IPS DF 19.7 (cell line): Measurements from ENCODE around the gene KLHL15.
"Not testable (repeated sequence)": the region's sequence is repeated elsewhere in the genome, so short reads cannot be mapped to it uniquely, and the experiment has no call there.

Experiments used
- DNase-seq: peaks from one replicate; pipeline ENCODE4 v3.0.0-alpha.2; 2013; ENCODE audit warnings: low read depth, low spot score

The KLHL15 gene

DNA sequence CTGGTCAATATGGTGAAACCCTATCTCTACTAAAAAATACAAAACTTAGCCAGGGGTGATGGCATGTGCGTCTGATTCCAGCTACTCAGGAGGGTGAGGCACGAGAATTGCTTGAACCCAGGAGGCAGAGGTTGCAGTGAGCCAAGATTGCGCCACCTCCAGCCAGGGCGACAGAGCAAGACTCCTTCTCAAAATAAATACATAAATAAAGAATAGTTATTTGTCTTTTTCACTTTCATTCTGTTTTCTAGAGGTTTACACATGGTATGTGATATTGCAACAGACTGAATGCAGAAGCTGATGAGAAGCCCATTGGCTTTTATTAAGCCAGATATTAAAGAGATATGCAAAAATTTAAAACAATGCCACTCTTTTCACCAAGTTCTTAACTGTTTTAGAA is 8.2 kb downstream of the KLHL15 start:
- no peak for DNase-seq

DNA sequence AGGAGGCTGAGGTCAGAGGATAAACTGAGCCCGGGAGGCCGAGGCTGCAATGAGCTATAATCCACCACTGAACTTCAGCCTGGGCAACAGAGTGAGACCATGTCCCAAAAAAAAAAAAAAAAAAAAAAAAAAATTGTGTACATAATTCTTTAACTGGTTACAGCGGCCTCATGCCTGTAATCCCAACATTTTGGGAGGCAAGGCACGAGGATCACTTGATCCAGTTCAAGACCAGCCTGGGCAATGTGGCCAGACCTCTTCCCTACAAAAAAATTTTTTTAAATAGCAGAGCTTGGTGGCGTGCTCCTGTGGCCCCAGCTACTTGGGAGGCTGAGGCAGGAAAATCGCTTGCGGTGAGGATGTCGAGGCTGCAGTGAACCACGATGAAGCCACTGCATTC is 9.3 kb downstream of the KLHL15 start:
- no peak for DNase-seq

DNA sequence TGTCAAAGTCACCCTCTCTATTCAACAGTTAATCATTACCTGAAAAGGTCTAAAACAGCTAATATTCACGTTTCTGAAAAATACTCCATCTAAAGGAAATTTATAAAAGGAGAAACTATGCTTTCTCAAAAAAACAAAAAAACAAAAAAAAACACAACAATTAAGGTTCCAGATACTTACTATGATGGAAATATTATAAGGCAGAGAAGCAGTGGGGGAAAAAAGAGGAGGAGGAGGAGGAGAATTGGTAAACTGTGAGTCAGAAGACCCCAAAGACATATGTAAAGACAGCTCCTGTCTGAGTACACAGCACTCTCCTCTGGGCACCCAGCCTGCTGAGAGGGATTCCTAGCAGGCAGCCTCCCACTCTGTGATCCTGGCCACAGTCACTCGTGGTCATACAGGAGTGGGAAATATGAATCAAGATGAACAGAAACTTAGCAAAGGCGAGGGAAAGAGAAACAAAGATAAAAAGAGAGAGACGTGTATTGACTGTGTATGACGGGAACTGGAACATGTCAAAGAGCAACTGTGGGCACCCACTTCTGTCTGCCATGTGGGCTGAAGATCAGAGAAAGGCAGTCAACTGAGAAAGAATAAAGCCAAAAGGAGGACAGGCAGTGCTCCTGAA is 12.5 kb downstream of the KLHL15 start:
- DNase-seq: no peak

DNA sequence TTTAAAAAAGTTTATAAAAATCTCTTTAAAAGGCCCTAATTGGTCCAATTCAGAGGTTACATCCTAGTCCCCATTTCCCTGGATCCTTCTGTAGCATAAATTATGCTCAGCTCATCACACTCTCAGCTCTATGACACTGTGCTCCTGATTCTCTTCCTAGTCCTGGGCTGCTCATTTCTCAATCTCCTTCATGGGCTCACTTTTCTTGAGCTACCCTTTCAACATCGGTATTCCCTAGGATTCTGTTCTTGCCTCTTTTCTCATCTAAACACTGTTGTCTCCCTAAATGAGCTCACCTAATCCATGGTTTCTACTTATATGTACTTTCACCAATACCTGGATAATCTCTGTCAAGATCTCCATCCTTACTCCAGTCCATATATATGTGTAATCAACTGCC is 14.7 kb downstream of the KLHL15 start:
- DNase-seq: no peak

DNA sequence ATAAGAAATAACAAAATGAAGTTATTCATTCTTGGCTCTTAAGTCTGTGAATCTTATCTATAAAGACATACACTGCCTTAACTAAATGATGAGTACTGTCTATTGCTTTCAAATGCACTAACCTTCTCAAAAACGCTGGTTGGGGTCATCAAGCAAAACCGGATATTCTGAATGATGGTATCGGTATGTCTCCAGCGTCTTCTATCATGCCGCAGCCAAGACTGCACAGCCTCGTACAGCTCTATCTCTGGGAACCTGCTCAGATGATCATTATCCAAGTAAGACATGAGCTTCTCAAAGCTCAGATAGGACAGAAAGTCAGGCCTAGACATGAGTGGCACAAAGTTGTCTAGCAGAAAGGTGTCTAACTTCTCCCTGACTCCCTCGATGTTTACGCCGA is 21.1 kb downstream of the KLHL15 start:
- no peak for DNase-seq

DNA sequence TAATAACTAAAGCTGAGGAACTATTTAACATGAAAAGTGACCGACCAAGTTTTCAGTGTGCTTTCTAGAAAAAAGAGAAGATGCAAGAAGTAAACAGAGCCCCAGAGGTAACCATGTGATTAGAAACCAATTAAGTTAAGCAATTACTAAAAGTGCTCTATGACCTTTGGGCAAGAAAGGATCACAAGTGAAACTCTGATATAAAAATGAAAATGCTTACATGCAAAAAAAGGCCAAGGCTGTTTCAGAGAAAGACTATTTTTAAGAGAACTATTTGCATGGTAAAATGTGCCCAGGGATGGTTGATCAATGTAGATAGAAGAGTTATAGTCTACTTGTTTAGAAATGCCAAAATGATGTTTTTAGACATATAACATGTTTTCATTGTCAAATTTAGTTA is 22.0 kb downstream of the KLHL15 start:
- DNase-seq: no peak

DNA sequence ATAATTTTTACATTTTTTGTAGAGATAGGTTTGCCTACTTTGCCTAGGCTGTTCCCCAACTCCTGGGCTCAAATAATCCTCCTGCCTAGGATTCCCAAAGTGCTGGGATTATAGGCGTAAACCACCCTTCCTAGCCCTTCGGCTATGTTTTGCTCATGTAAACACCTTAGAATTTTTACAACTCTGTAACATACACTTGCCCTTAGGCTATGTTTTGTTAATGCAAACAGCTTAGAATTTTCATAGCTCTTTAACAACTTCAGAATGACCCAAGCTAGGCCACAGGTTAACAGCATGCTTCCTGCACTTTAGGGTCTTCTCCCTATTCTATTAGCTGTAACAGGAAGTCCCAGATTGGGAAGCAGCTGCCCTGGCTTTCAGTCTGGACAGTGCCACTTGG is 24.2 kb downstream of the KLHL15 start:
- no peak for DNase-seq

DNA sequence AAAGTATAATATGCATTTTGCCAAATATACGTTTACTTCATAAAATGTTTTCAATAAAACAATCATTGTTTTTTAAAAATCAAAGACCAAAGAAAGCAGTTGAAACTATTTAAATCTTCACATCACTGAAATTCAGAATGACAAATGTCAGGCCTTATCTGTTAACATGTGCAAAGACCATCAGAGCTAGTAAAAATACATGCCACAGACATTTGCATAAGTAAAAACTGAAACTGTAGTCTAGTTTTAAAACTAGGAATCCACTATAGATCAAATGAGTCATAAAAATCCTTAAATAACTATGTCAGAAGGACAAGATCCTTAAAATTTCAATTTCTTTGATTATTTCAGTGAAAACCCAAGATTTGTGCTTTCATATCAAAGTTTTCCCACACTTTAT is 24.8 kb downstream of the KLHL15 start:
- DNase-seq: no peak

DNA sequence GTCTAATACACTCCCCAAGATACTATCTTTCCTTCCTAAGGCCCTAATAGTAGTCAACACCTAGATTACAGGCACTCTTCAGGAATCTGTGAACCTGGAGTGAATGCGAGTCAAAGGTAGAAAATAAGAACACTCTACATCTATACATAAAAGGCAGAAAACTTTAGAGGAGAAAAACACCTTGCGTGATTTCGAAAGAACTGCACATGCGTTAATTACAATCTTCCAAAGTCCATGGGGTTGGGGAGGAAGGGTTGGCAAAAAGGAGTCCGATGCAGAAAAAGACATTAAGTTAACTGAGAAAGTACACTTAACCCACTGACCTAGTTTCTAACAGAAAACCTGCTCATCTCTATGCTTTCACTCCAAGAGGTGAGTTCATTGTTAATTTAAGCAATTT is 27.3 kb downstream of the KLHL15 start:
- DNase-seq: no peak

DNA sequence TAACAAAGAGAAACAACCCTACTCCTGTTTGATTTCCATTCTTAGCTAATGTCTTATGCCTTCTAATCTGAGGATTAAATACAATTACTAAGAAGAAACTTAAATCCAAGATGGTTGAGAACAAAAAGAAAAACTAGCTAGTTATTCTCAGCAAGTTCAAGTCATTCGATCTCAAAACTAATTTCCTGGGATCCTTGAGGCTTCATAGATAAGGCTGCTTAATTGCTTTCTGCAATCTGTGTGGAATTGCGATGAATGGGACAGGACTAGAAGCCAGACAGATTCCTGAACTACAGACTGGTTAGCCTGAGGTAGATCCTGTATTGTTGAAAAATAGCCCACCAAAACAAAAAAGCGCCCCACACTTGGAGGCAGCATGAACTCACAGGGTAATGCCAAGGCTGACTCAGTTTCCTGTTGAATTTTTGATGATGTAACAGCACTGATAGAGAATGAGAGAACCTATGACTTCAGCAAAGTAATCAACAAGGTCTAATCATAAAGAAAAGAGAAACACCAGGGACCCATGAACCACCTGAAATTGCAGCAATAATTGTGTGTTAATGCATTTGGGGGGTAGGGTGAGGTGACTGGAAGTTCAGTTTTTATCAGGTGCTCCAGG is 33.9 kb downstream of the KLHL15 start:
- DNase-seq: no peak

DNA sequence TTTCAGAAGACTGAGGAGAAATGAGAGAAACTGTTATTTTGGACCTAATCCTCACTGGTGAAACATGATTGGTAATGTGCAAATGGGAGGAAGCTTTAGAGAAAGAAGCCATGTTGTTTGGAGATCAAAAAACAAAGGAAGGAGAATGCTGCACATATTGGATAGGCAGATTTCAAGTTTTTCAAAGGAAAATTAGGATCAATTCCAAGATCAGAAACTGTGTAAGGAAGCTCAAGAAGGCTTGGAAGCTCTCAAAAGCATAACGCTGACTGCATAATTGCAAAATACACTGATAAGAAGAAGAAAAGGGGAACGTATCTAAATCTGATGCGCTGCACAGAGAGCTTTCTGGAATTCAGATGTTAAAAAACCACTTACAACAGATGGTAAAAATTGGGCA is 34.6 kb downstream of the KLHL15 start:
- no peak for DNase-seq

DNA sequence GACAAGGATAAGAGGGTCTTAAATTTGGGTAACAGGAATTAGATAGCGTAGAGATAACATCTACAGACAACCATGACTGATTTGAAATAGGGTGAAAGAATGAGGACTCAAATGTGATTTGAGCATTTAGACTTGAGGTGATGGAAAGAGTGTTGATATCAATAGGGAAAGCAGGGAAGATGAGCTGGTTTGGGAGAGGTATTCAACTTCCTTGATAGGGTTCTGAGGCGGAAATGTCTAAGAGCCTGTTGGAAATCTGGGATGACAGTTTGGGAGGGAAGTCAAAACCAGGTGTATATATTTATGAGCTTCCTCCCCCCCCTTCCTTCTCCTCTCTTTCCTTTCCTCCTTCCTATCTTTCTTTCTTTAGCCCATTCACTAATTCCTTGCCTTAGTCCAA is 36.5 kb downstream of the KLHL15 start:
- DNase-seq: no peak

DNA sequence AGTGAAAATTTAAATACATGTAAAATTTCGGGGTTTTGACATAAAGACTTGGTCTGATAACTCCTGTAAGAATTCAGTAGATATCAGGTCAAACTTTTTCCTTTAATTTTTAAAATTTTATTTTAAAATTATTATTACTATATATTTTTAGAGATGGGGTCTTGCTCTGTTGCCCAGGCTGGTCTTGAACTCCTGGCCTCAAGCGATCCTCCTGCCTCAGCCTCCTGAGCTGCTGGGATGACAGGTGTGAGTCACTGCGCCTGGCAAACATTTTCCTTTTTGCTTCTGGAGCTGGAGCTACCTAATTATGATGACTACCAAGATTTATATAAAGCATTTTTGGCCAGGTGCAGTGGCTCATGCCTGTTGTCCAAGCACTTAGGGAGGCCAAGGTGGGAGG is 37.3 kb downstream of the KLHL15 start:
- no peak for DNase-seq

DNA sequence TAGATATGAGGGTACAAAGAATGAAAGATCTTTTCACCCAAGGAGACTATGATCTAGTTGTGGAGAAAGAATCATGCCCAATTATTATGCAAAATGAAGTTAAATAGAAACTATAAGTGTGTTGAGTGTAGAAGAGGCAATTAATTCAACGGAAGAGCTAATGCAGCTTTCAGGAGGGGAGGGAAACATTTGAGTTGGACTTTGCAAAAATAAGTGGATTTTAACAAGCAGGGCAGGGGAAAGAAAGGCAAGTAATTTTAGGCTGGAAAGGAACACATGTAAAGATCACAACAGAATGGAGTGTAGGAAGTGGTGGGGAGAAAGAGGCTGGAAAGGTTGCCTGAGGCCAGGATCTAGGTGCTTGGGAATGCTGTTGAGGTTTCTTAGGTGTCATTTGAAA is 44.1 kb downstream of the KLHL15 start:
- DNase-seq: no peak

DNA sequence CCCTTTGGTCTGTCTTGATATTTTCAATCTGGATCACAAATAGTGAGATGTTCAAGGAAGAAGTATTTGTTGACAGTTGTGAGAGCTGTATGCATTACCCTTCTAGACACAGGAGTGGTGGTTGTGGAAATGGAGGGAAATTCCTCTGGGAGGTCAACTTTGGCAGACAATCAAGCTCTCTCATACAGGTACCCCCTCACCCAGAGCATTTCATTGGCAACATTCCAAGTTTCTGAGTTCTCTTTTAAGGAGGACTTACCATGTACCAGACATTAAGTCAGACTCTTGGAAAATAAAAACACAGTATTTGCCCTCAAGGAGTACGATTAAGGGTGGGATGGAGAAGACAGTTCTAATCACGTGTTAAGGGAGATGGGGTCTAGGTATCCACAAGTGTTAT is 45.3 kb downstream of the KLHL15 start:
- no peak for DNase-seq

DNA sequence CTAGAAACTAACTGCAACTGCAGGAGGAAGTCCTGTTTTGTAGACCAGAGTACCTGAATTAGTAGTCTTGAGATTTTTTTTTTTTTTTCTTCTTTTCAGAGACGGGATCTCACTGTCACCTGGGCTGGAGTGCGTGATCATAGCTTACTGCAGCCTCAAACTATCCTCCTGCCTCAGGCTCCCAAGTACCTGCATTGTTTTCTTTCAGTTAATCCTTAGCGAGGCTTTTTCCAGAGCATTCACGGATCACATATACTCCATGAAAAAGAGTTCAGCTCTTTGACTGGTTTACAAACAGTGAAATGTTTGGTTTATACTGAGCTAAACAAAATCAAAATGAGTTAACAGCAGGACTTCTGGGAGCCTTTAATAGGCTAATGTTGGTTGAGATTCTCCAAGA is 45.8 kb downstream of the KLHL15 start:
- no peak for DNase-seq

DNA sequence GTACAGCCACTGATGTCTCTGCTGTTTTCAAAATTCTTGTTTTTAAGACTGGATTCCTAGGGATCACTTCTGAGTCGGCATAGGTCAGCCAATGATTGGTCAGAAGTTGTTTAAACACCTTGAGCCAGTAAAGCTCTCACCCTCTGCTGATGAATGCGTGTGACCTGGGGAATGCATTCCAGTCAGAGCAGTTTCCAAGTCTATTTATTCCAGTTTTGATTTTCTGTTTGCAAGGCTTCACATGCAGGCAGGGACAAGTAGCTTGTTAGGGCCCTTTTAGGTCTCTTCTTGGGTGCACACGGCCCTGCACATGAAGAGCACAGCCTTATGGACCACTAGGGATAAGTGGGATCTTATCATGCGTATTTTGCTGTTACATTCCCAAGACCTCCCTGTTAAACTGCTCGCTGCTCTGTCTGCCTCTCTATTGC is 47.0 kb downstream of the KLHL15 start:
- DNase-seq: no peak

DNA sequence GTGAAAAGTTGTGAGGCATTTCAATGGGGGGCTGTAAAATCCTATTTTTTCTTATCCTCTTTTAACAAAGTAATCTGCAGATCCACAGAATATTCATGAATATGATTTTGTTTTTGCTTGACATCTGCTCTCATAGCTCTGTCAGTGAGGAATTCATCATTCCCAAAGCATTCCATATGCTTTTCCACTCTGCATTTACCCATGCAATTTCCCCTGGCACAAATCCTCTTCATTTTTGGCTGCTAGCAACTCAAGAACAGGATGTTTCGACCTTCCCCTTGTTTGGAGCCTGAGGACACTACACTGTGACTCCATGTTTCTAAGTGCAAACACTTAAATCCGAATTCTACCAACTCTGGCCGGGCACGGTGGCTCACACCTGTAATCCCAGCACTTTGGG is 48.5 kb downstream of the KLHL15 start:
- DNase-seq: no peak

DNA sequence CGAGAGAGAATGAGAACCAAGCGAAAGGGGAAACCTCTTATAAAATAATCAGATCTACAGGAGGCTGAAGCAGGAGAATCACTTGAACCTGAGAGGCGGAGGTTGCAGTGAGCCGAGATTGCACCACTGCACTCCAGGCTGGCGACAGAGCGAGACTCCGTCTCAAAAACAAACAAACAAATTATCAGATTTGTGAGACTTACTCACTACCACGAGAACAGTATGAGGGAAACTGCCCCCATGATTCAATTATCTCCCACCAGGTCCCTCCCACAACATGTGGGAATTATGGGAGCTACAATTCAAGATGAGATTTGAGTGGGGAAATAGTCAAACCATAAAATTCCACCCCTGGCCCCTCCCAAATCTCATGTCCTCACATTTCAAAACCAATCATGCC is 61.4 kb downstream of the KLHL15 start:
- DNase-seq: not testable (repeated sequence)

DNA sequence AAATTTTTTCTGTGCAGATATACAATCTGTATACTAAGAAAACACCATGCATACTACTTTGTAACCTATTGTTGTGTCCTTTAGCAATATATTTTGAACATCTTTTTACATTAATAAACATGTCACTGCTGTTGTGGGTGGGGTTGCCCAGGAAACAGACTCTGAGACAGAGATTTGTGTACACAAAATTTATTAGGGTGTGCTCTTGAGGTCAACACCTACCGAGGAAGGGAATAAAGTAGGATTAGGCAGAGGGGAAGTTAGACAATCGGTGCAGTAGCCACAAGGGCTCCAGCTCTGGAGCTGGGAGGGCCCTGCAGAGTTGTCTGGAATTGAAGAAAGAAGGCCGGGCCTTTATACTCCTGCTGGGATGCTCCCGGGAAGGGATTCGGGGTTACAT is 62.8 kb downstream of the KLHL15 start:
- DNase-seq: no peak

DNA sequence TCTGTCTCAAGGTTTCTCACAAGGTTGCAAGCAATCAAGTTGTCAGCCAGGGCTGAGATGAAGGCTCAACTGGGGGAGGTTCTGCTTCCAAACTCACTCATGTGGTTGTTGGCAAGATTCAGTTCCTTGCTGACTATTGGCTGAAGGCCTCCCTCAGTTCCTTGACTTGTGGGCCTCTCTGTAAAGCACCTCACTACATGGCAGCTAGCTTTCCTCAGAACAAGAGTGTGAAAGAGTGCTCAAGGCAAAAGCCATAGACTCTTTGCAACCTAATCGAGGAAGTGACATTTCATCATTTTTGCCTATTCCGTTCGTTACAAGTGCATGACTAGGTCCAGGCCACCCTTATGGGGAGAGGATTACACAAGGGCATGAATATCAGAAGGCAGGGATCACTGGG is 67.2 kb downstream of the KLHL15 start:
- no peak for DNase-seq

DNA sequence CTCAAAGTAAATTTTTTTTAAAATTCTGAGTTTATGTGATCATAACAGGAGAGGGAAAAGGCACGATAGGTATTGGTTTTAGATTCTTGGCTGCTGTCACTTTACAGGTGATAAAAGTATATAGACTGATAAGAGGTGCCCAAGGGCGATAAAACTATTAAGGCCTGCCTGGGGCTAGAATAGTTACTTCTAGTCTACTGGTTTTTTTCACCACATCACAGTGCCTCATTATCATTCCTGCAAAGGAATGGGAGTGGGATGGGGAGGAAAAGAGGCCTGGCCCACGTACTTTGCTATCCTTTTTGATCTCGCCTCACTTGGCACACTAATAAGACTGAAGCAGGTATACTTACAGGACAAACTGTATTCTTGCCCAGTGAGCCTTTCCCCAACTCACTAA is 72.6 kb downstream of the KLHL15 start:
- DNase-seq: no peak

DNA sequence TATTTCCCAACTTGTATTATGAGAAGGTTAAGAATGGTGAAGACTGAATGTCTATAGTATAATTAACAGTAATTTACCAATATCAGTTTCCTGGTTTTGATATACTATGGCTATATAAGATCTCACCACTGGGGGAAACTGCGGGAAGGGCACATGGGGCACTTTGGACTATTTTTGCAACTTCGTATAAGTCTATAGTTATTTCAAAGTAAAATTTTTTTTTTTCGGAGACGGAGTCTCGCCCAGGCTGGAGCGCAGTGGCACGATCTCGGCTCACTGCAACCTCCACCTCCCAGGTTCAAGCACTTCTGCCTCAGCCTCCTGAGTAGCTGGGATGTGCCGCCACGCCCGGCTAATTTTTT is 73.1 kb downstream of the KLHL15 start:
- no peak for DNase-seq
